DMS 273 (cell line): ENCODE measurements around the gene GPSM1.
A peak's percentile ranks its signal among the peaks of the same experiment; 100 is the strongest.
"Not testable (repeated sequence)": the region's sequence is repeated elsewhere in the genome, so short reads cannot be mapped to it uniquely, and the experiment has no call there.

Experiments
- DNase-seq: peaks from one replicate; lab custom pipeline; 2025; ENCODE audit not compliant: unreplicated experiment; lab: John Stamatoyannopoulos, UW

Gene GPSM1

DNA sequence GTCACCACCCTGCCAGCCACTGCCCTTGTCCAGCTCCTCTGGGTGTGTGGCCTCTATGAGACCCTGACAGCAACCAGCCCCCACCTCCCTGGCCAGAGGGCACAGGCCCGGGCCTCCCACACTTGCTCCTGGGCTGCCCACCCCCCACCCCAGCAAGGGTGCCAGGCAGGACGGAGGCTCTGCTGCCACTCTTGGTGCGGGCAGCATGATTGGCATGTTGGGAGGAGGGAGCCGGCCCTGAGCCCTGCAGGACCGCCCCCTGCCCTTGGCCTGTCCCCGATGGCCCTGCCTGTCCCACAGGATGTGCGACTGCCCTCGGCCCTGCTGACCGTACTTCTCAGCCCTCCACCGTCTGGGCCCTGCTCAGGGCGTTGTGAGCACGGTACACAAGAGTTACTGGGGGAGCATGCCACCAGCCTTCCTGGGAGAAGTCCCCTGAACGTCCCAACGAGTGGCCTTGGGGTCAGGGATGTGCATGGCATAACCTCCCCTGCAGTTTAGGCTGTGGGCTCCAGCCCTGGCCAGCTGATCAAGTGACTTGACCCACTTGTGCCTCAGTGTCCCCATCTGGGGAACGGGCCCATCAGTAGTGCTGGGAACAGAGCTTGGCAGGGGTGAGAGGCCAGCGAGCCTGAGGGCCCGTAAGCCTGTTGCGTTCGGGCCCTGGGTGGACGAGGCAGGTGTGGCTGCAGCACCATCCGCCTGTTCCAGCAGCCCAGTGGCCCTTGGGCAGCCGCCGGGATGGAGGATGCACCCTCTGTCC is 16.0 kb downstream of the GPSM1 start:
- no peak for DNase-seq

- DNase-seq = no peak
Measured at GRCh38 chr9:136343884-136344269, 16.5 kb downstream of the GPSM1 start.

- DNase-seq = no peak
Measured at GRCh38 chr9:136344544-136345280, 17.4 kb downstream of the GPSM1 start.

GRCh38 chr9:136345281-136346156 is 18.2 kb downstream of the GPSM1 start:
- DNase-seq = no peak

GRCh38 chr9:136346157-136346481 is 18.8 kb downstream of the GPSM1 start:
- peak; percentile 58 for DNase-seq

- no peak for DNase-seq
Measured at GRCh38 chr9:136346927-136347465, 19.7 kb downstream of the GPSM1 start.

- peak; percentile 64 for DNase-seq
Measured at GRCh38 chr9:136347472-136348256, 20.3 kb downstream of the GPSM1 start.

GRCh38 chr9:136348691-136349090 is 21.4 kb downstream of the GPSM1 start:
- DNase-seq = no peak

DNA sequence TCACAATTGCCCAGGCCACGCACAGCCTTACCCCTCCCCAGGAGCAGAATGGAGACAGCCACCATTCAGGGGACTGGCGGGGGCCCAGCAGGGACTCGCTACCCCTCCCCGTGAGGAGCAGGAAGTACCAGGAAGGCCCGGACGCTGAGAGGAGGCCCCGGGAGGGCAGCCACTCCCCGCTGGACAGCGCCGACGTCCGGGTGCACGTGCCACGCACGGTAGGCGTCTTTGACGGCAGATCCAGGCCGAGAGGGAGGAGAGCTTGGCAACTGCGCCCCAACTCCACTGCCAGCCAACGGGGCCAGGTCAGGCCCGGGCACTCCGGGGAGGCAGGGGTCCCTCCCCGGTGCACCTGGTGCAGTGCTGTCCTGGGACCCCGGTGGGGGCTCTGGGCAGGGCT is 22.2 kb downstream of the GPSM1 start:
- DNase-seq = no peak

- DNase-seq = no peak
Measured at GRCh38 chr9:136351252-136351800, 24.0 kb downstream of the GPSM1 start.

DNA sequence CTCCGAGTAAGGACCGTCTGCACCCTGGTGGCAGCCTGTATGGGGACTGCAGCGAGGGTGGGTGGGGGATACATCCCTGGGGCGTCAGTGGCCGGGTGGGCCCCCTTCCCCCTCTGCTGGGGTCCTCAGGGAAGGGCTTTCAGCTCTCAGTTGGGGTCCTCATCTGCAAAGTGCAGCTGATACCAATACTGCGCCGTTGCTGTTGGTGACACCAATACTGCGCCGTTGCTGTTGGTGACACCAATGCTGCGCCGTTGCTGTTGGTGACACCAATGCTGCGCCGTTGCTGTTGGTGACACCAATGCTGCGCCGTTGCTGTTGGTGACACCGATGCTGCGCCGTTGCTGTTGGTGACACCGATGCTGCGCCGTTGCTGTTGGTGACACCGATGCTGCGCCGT is 24.5 kb downstream of the GPSM1 start:
- not testable (repeated sequence) for DNase-seq

DNA sequence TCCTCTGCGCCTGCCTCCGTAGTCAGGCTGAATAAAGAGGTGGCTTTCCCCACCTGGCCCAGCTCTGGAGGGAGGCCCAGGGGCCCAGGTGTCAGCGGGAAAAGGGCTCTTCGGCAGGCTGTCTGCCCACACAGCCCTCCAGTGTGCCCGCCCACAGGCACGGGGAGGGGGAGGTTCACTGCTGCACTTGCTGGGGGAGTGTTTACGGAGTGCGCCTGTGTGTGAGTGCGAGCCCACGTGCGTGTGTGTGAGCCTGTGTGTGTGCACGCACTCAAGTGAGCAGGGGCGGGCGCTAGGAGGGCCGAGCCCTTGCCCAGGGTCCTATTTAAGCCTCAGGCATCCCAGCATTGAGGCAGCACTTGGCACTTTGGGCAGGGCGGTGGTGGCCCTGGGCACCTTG is 25.3 kb downstream of the GPSM1 start:
- DNase-seq = peak; percentile 52

DNA sequence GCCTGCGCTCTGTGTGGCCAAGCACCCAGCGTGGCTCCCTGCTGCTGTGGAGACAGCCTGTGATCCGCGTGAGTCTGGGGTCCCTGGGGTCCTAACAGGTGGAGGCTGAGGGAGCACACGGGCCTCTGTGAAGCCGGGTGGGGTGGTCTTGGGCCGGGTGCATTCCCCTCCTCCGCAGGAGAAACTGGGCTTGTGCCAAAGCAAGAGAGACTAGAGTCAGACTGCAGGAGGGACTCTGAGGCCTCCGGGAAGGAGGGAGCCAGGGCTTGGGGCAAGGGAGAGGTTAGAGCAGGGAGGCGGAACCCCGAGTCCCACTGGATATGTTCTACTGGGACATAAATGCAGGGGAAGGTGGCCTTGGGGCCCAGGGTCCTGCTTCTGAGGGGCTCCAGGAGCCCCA is 25.7 kb downstream of the GPSM1 start:
- DNase-seq = no peak

DNA sequence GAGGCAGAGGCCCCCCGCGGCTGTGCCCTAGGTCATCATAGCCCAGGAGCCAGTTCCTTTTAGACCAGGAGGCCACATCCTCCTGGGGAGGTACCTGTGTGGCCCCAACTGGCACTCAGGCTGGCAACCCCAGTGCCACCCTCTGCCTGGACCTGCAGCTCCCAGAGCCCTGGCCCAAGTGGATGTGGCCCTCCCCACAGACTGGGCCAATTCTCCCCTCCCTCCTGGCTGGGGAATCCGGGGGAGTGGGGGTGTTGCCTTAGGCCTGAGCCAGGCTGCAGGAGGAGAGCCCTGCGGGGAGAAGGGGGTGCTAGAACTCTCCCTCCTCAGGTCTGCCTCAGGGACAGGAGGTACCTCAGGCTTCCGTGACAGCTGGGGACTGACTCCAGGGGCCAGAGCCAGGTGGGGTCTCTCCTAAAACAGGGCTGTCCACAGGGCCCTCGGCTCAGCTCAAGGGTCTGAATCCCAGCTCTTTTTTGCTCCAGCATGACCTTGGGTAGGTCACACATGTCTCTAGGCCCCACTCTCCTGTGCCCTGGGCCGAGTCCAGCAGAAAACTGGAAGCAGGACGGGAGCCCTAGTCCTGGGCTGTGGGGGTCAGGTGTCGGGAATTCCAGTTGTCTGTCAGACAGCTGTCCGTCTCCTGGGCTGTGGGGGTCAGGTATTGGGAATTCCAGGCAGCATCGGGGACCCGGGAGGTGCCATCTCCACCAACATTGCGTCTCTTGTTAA is 26.6 kb downstream of the GPSM1 start:
- peak; percentile 52 for DNase-seq

GRCh38 chr9:136354592-136355085 is 27.3 kb downstream of the GPSM1 start:
- peak; percentile 60 for DNase-seq

GRCh38 chr9:136355616-136356557 is 28.5 kb downstream of the GPSM1 start:
- DNase-seq = no peak

DNA sequence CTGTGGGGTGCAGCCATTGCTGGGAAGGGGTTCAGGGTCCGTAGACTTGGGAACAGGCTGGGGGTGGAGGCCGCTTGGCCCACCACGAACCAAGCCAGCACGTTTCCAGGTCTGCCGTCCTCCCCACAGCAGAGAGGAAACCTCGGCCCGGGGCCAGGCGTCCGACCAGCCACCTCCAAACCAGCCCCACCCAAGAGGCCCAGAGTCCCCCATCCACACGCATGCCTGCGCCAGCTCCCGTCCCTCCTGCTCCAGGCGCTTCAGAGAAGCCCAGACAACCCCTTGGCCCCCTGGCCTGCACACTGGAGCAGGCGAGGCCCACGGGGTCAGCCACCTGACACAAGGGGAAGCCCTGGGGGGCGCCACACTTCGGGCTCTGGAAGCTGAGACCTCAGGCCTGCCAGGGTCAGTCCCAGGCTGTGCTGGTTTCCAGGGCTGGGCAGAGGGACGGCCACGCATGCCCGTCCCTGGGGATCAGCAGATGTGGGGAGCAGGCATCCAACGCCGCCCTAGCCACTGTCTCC is 29.9 kb downstream of the GPSM1 start:
- DNase-seq = no peak

GRCh38 chr9:136358016-136358415 is 30.7 kb downstream of the GPSM1 start:
- DNase-seq = no peak
